DOHH2 (cell line): Measurements from ENCODE around the gene ZNF324.

Source experiments
- EZH2phosphoT487 ChIP-seq: fragments of 200-600 bp; sonication (generic); IDR thresholded peaks from 2 replicates; pipeline ENCODE4 v1.6.1; 2017; ENCODE audit warnings: borderline replicate concordance, mild to moderate bottlenecking, antibody characterized with exemption, low read length, moderate library complexity, mixed read lengths
- TF ChIP-seq, protein P1 (sequence below): fragments of 200-600 bp; sonication (generic); IDR thresholded peaks from one replicate; pipeline ENCODE4 v1.5.1; 2014; ENCODE audit warnings: antibody characterized with exemption, mild to moderate bottlenecking, low read depth, low read length; ENCODE audit not compliant: poor library complexity, severe bottlenecking

DNA sequence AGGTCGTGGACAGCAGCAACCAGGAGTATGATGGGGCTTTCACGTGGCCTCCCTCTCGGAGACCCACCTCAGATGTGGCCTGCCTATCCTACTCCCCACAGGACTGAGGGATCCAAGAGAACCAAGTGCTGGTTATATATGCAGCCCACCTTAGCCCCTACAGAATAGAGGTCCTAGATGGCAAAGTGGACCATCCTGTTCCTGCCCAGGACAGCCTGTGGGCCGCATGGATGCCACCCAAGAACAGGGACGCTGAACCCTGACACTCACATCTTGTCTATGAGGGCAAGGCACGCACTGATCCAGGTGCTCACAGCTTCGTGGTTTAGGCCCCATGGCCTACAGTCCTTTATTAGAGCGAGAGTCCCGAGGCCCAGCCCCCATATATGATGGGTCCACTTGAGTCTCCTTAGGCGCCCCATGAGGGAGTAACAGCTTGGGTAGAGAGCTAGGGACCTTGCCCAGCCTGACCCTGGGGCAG is 46.4 kb downstream of the ZNF324 start:
- TF ChIP-seq, protein P1, sequence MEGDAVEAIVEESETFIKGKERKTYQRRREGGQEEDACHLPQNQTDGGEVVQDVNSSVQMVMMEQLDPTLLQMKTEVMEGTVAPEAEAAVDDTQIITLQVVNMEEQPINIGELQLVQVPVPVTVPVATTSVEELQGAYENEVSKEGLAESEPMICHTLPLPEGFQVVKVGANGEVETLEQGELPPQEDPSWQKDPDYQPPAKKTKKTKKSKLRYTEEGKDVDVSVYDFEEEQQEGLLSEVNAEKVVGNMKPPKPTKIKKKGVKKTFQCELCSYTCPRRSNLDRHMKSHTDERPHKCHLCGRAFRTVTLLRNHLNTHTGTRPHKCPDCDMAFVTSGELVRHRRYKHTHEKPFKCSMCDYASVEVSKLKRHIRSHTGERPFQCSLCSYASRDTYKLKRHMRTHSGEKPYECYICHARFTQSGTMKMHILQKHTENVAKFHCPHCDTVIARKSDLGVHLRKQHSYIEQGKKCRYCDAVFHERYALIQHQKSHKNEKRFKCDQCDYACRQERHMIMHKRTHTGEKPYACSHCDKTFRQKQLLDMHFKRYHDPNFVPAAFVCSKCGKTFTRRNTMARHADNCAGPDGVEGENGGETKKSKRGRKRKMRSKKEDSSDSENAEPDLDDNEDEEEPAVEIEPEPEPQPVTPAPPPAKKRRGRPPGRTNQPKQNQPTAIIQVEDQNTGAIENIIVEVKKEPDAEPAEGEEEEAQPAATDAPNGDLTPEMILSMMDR: no peak
- no peak for TF ChIP-seq EZH2phosphoT487
